Measurements from ENCODE around the gene FAM193A.

The FAM193A gene

GRCh38 chr4:2492970-2493369, 43.5 kb upstream of the FAM193A start:
- no peak for TF ChIP-seq CTCF (IDR thresholded peaks at IDR 0.05; ENCODE audit: borderline replicate concordance, control extremely low read depth, extremely low read depth, insufficient read depth, missing control alignments)
- DNase-seq (ENCODE audit: low spot score) = no peak
- in situ Hi-C loops (cut with MboI; ENCODE audit: low sequenced_read_pairs, unreplicated experiment) = no loop called here

- DNase-seq (ENCODE audit: low spot score) = no peak
- in situ Hi-C loops (cut with MboI; ENCODE audit: low sequenced_read_pairs, unreplicated experiment) = no loop called here
- TF ChIP-seq CTCF (IDR thresholded peaks at IDR 0.05; ENCODE audit: borderline replicate concordance, control extremely low read depth, extremely low read depth, insufficient read depth, missing control alignments) = no peak
Observed at GRCh38 chr4:2494992-2495391, 41.5 kb upstream of the FAM193A start.

- no peak for TF ChIP-seq CTCF (IDR thresholded peaks at IDR 0.05; ENCODE audit: borderline replicate concordance, control extremely low read depth, extremely low read depth, insufficient read depth, missing control alignments)
- DNase-seq (ENCODE audit: low spot score) = no peak
- in situ Hi-C loops (cut with MboI; ENCODE audit: low sequenced_read_pairs, unreplicated experiment) = no loop called here
Observed at GRCh38 chr4:2497324-2497723, 39.1 kb upstream of the FAM193A start.

- peak; percentile 76 for DNase-seq (ENCODE audit: low spot score)
- in situ Hi-C loops (cut with MboI; ENCODE audit: low sequenced_read_pairs, unreplicated experiment) = no loop called here
- no peak for TF ChIP-seq CTCF (IDR thresholded peaks at IDR 0.05; ENCODE audit: borderline replicate concordance, control extremely low read depth, extremely low read depth, insufficient read depth, missing control alignments)
Observed at GRCh38 chr4:2497931-2498330, 38.5 kb upstream of the FAM193A start.

- DNase-seq (ENCODE audit: low spot score) = no peak
- in situ Hi-C loops (cut with MboI; ENCODE audit: low sequenced_read_pairs, unreplicated experiment) = no loop called here
- no peak for TF ChIP-seq CTCF (IDR thresholded peaks at IDR 0.05; ENCODE audit: borderline replicate concordance, control extremely low read depth, extremely low read depth, insufficient read depth, missing control alignments)
Observed at GRCh38 chr4:2500547-2500946, 35.9 kb upstream of the FAM193A start.

- DNase-seq (ENCODE audit: low spot score) = no peak
- no peak for TF ChIP-seq CTCF (IDR thresholded peaks at IDR 0.05; ENCODE audit: borderline replicate concordance, control extremely low read depth, extremely low read depth, insufficient read depth, missing control alignments)
- in situ Hi-C loops (cut with MboI; ENCODE audit: low sequenced_read_pairs, unreplicated experiment) = no loop called here
Observed at GRCh38 chr4:2501034-2501594, 35.3 kb upstream of the FAM193A start.

GRCh38 chr4:2503809-2504208, 32.6 kb upstream of the FAM193A start:
- TF ChIP-seq CTCF (IDR thresholded peaks at IDR 0.05; ENCODE audit: borderline replicate concordance, control extremely low read depth, extremely low read depth, insufficient read depth, missing control alignments) = no peak
- in situ Hi-C loops (cut with MboI; ENCODE audit: low sequenced_read_pairs, unreplicated experiment) = no loop called here
- DNase-seq (ENCODE audit: low spot score) = no peak

Measured in GM13976 (cell line).